Stomach (tissue), 9 donors: ENCODE measurements around the gene SOX30. TPM values are rescaled to one million over a fixed set of nuclear protein-coding genes. Genes with fewer than 3 reads are reported as not detected.

Experiments
- DNase-seq, 2 donors: peaks; one replicate each; pipeline versions ENCODE4 v3.0.0 to v3.0.0-alpha.2; 2013 to 2019
- H3K27ac ChIP-seq, 5 donors: fragments of 200-600 bp in 4 of 5; sonication (generic) in 4 of 5; one replicate each; pipeline ENCODE4 v1.5.1; 2013 to 2019; ENCODE audit warnings: mild to moderate bottlenecking in 1 of 5, moderate library complexity in 1 of 5
- H3K27me3 ChIP-seq, 3 donors: fragments of 200-600 bp; sonication (generic); one replicate each; pipeline ENCODE4 v1.5.1; 2017 to 2019; ENCODE audit warnings: mixed run types in 1 of 3
- H3K36me3 ChIP-seq, 4 donors: fragments of 200-600 bp; sonication (generic); 1 replicate in 3 of 4; 2 replicates in 1 of 4; pipeline ENCODE4 v1.5.1; 2016 to 2019
- H3K4me1 ChIP-seq, 4 donors: fragments of 200-600 bp; sonication (generic); one replicate each; pipeline ENCODE4 v1.5.1; 2016 to 2019
- H3K4me3 ChIP-seq, 4 donors: fragments of 200-600 bp; sonication (generic) in 3 of 4; one replicate each; pipeline ENCODE4 v1.5.1; 2016 to 2019; ENCODE audit warnings: mild to moderate bottlenecking in 1 of 4
- H3K9me3 ChIP-seq, 4 donors: fragments of 200-600 bp; sonication (generic); one replicate each; pipeline ENCODE4 v1.5.1; 2016 to 2019
- CTCF ChIP-seq, 7 experiments: fragments of 450-650 bp in 4 of 7; fragments of 200-600 bp in 3 of 7; sonication (generic) in 3 of 7; IDR thresholded peaks; one replicate each; pipeline ENCODE4 v1.5.1; 2016 to 2019; ENCODE audit warnings: antibody characterized with exemption in 7 of 7, control low read depth in 2 of 7, mild to moderate bottlenecking in 1 of 7
- EP300 ChIP-seq: sonication (generic); formaldehyde crosslinking; IDR thresholded peaks from one replicate; pipeline ENCODE4 v1.6.1; 2017; ENCODE audit warnings: antibody characterized with exemption
- POLR2A ChIP-seq, 4 donors: fragments of 450-650 bp; IDR thresholded peaks; one replicate each; pipeline ENCODE4 v1.6.1; 2016; ENCODE audit warnings: antibody characterized with exemption in 4 of 4, control low read depth in 2 of 4, mild to moderate bottlenecking in 1 of 4, moderate library complexity in 1 of 4
- POLR2AphosphoS5 ChIP-seq, 3 donors: sonication (generic); formaldehyde crosslinking; IDR thresholded peaks; one replicate each; pipeline ENCODE4 v1.6.1; 2016; ENCODE audit warnings: antibody characterized with exemption in 3 of 3
- WGBS, 5 donors: extraction: QIAGEN DNeasy Blood & Tissue Kit in 3 of 5; methylation state at CpG; one replicate each; pipeline versions ENCODE4 v1.1.5 to v1.1.7; 2013 to 2018; 5-methylcytosine and 5-hydroxymethylcytosine counted together
- intact Hi-C: fragments of 100-400 bp; cut with DNase I; formaldehyde crosslinking; loops from one replicate; pipeline ENCODE4 v1.15.1; 2023; ENCODE audit warnings: low total_unique reads
- polyA plus RNA-seq, 3 donors: library from polyadenylated mRNA; stranded (reverse); fragments of 200-250 nt; gene quantifications; one replicate each; pipeline ENCODE4 v1.2.3, GENCODE V29; 2013
- total RNA-seq, 5 donors: library from RNA; depleted of rRNA; stranded (reverse); fragments of >200 nt; gene quantifications; one replicate each; pipeline versions ENCODE4 v1.1.0 to v1.2.3, GENCODE V29; 2014 to 2016
- donor health status: healthy with polysubstance abuse.
- donor health status: Bipolar disorder and iron deficiency.
- donor health status: healthy.

SOX30 gene
- total and polyA plus RNA-seq, 8 donors, result 0.08 to 0.29 TPM; not detected in 6

GRCh38 chr5:157672976-157673375 lies 20.7 kb upstream of the SOX30 start:
- no peaks in the 10 kb centered on the region for H3K9me3 ChIP-seq
- 92 to 95% (median 94%) methylated on average over 8 of the region's 8 CpGs for WGBS, 5 donors
- no peak overlapping the region for H3K4me3 ChIP-seq
- TF ChIP-seq POLR2AphosphoS5 (IDR thresholded peaks at IDR 0.05) (no peak), POLR2A (IDR thresholded peaks at IDR 0.05) (no peak), CTCF (IDR thresholded peaks at IDR 0.05) (no peak), EP300 (no peak)
- no peak for DNase-seq
- no peaks in the 10 kb centered on the region for H3K36me3 ChIP-seq
- H3K27me3 ChIP-seq, result peaks cover 0 to 28% (median 9%) of the 10 kb centered on the region in 3 donors
- intact Hi-C loops, result no loop called here
- H3K4me1 ChIP-seq, result peaks cover 14 to 18% (median 16%) of the 10 kb centered on the region in 4 donors
- no peak overlapping the region for H3K27ac ChIP-seq

- Histone ChIP-seq H3K27ac (no peak overlapping the region), H3K36me3 (no peaks in the 10 kb centered on the region), H3K4me3 (peak overlapping the region; percentile 56 to 68 (median 62)), H3K27me3 (peaks cover 0 to 28% (median 9%) of the 10 kb centered on the region in 3 donors), H3K9me3 (no peaks in the 10 kb centered on the region), H3K4me1 (peaks cover 14 to 18% (median 16%) of the 10 kb centered on the region in 4 donors)
- 32 to 64% (median 40%) methylated on average over 31 to 57 of the region's 57 CpGs for WGBS, 5 donors
- DNase-seq, result no peak
- intact Hi-C loops, result no loop called here
- TF ChIP-seq POLR2A (IDR thresholded peaks at IDR 0.05) (no peak), EP300 (no peak), POLR2AphosphoS5 (IDR thresholded peaks at IDR 0.05) (no peak), CTCF (IDR thresholded peaks at IDR 0.05) (no peak)
Measured at GRCh38 chr5:157671592-157672330, 19.5 kb upstream of the SOX30 start.

- WGBS, 5 donors, result 1 to 3% (median 1%) methylated on average over 31 to 59 of the region's 59 CpGs
- intact Hi-C loops, result no loop called here
- peak within 1 kb of the TSS in 1 of 5 donors; percentile 22 for H3K27ac ChIP-seq
- no peaks in the 10 kb centered on the region for H3K9me3 ChIP-seq
- peaks cover 0 to 28% (median 9%) of the 10 kb centered on the region in 3 donors for H3K27me3 ChIP-seq
- H3K4me3 ChIP-seq, result peak within 1 kb of the TSS; percentile 56 to 68 (median 62)
- peak in 1 of 2 donors; percentile 84 for DNase-seq
- H3K4me1 ChIP-seq, result peaks cover 14 to 18% (median 16%) of the 10 kb centered on the region in 4 donors
- TF ChIP-seq POLR2AphosphoS5 (IDR thresholded peaks at IDR 0.05), result no peak
- TF ChIP-seq POLR2A (IDR thresholded peaks at IDR 0.05), result no peak
- TF ChIP-seq CTCF (IDR thresholded peaks at IDR 0.05), result no peak
- TF ChIP-seq EP300, result no peak
- H3K36me3 ChIP-seq, result no peaks in the 10 kb centered on the region
Measured at GRCh38 chr5:157670662-157671591, 18.7 kb upstream of the SOX30 start, which contains the start of gene C5orf52. Gene C5orf52 (plus strand): TSS chr5:157671533. CDS start chr5:157671615, 82 bp downstream.

GRCh38 chr5:157669701-157670097 lies 17.5 kb upstream of the SOX30 start:
- intact Hi-C loops, result no loop called here
- no peak for DNase-seq
- Histone ChIP-seq H3K9me3 (no peaks in the 10 kb centered on the region), H3K36me3 (no peaks in the 10 kb centered on the region), H3K4me1 (peaks cover 14 to 18% (median 16%) of the 10 kb centered on the region in 4 donors), H3K27ac (no peak overlapping the region), H3K4me3 (no peak overlapping the region), H3K27me3 (peaks cover 0 to 28% (median 9%) of the 10 kb centered on the region in 3 donors)
- WGBS, 5 donors, result 80 to 91% (median 85%) methylated on average over 6 of the region's 6 CpGs
- TF ChIP-seq CTCF (IDR thresholded peaks at IDR 0.05), result no peak
- TF ChIP-seq POLR2AphosphoS5 (IDR thresholded peaks at IDR 0.05), result no peak
- no peak for TF ChIP-seq POLR2A (IDR thresholded peaks at IDR 0.05)
- no peak for TF ChIP-seq EP300
